Upper lobe of left lung (tissue), 6 donors: ENCODE results near the gene KIAA0232. TPM values are rescaled to one million over a fixed set of nuclear protein-coding genes. Genes with fewer than 3 reads are reported as not detected.

Source experiments
- ATAC-seq, 2 donors: fragments of 200-7000 bp; cut with Tn5 transposase; one replicate each; pipeline ENCODE4 v1.9.1; 2022; ENCODE audit warnings: mild to moderate bottlenecking in 2 of 2, moderate library complexity in 2 of 2; ENCODE audit not compliant: low FRiP score in 2 of 2
- DNase-seq, 2 donors: peaks; one replicate each; pipeline ENCODE4 v3.0.0-alpha.2; 2019 to 2020
- H3K27ac ChIP-seq, 4 donors: fragments of 200-600 bp; sonication (generic); one replicate each; pipeline ENCODE4 v1.5.1; 2016 to 2019
- H3K27me3 ChIP-seq, 4 donors: fragments of 200-600 bp; sonication (generic); one replicate each; pipeline ENCODE4 v1.5.1; 2017 to 2019
- H3K36me3 ChIP-seq, 4 donors: fragments of 200-600 bp; sonication (generic); one replicate each; pipeline ENCODE4 v1.5.1; 2016 to 2019
- H3K4me1 ChIP-seq, 4 donors: fragments of 200-600 bp; sonication (generic); one replicate each; pipeline ENCODE4 v1.5.1; 2018 to 2019
- H3K4me3 ChIP-seq, 4 donors: fragments of 200-600 bp; sonication (generic); one replicate each; pipeline ENCODE4 v1.5.1; 2017 to 2019; ENCODE audit warnings: mild to moderate bottlenecking in 2 of 4, moderate library complexity in 1 of 4
- H3K9me3 ChIP-seq, 4 donors: fragments of 200-600 bp; sonication (generic); one replicate each; pipeline ENCODE4 v1.5.1; 2018 to 2019
- EP300 ChIP-seq, 4 donors: sonication (generic); formaldehyde crosslinking; IDR thresholded peaks; one replicate each; pipeline ENCODE4 v1.5.1; 2017; ENCODE audit warnings: antibody characterized with exemption in 4 of 4, control low read depth in 2 of 4
- POLR2A ChIP-seq, 4 donors: fragments of 450-650 bp; IDR thresholded peaks; one replicate each; pipeline ENCODE4 v1.5.1; 2016 to 2017; ENCODE audit warnings: antibody characterized with exemption in 4 of 4, mild to moderate bottlenecking in 2 of 4
- POLR2AphosphoS5 ChIP-seq, 2 donors: sonication (generic); formaldehyde crosslinking; IDR thresholded peaks; one replicate each; pipeline ENCODE4 v1.5.1; 2017; ENCODE audit warnings: antibody characterized with exemption in 2 of 2
- WGBS, 2 donors: methylation state at CpG; one replicate each; pipeline ENCODE4 v1.1.5; 2017 to 2018; 5-methylcytosine and 5-hydroxymethylcytosine counted together
- total RNA-seq, 6 donors: library from RNA; depleted of rRNA in 4 of 6; stranded (reverse); fragments of >200 nt in 4 of 6; gene quantifications; one replicate each; pipeline versions ENCODE4 v1.1.0 to v1.2.1, GENCODE V29; 2016 to 2021
- TF ChIP-seq, protein P1 (sequence below), 6 experiments: fragments of 450-650 bp in 4 of 6; fragments of 200-600 bp in 2 of 6; sonication (generic) in 2 of 6; IDR thresholded peaks; one replicate each; pipeline ENCODE4 v1.5.1; 2016 to 2019; ENCODE audit warnings: antibody characterized with exemption in 6 of 6
- donor health status: DM: no; HTN: no; CAD: no; lungs with moderate emphysema.
- donor health status: DM: no; HTN: yes; CAD: no; lungs with severe emphysema.

Gene KIAA0232
- total RNA-seq, 6 donors from 2014 or later, result 22.6 to 45.0 (median 24.4) TPM

DNA sequence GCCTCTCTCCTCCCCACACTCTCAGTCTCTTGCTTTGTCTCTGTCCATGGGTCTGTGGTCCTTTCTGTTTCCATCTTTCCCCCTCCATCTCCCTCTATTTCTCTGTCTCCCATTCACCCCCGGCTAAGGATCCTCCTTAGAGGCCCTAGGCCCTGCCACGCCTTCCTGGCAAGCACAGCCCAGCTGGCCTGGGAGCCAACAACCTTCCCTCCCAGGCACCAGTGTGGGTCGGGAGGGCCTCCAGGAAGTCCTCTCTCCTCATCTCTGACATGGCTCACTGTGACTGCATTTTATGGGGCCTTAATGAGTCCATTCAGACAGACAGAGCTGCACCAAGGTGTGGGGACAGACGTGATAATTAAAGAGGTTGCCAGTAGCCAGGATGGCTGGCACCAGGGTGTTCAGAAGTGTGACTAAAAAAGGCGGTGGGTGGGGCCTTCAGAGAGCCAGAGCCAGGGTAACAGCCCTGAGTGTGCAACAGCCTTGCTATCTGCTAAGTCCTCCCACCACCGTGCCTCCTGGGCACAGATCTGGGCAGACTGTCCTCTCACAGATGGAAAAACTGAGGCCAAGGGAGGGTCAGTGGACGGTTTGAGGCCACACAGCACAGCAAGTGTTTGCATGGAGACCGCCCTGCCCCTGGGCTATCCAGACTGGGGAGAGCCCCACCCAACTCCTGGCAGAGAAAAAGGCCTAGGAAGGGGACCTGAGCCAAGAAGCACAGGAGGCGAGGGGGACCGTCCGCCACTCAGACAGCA is 35.1 kb upstream of the KIAA0232 start:
- Histone ChIP-seq H3K4me1 (peaks cover 20 to 40% (median 32%) of the 10 kb centered on the region in 4 donors), H3K27ac (peak overlapping the region; percentile 56 to 69 (median 63)), H3K4me3 (no peak overlapping the region), H3K36me3 (no peaks in the 10 kb centered on the region), H3K9me3 (no peaks in the 10 kb centered on the region), H3K27me3 (no peaks in the 10 kb centered on the region)
- DNase-seq, result peak in 1 of 2 donors; percentile 69
- TF ChIP-seq EP300 (IDR thresholded peaks at IDR 0.05) (no peak), POLR2AphosphoS5 (IDR thresholded peaks at IDR 0.05) (peak in 1 of 2 donors; percentile 7)
- WGBS, 2 donors, result 46 to 69% methylated on average over 8 to 11 of the region's 11 CpGs
- ATAC-seq, result peak; percentile 50 to 67

GRCh38 chr4:6748286-6748685 is 34.2 kb upstream of the KIAA0232 start:
- Histone ChIP-seq H3K4me3 (no peak overlapping the region), H3K27me3 (no peaks in the 10 kb centered on the region), H3K36me3 (no peaks in the 10 kb centered on the region), H3K9me3 (no peaks in the 10 kb centered on the region), H3K27ac (peak overlapping the region; percentile 56 to 69 (median 63)), H3K4me1 (peaks cover 20 to 40% (median 32%) of the 10 kb centered on the region in 4 donors)
- ATAC-seq (no peak), DNase-seq (peak in 1 of 2 donors; percentile 65)
- WGBS, 2 donors, result 83 to 89% methylated on average over 7 to 9 of the region's 9 CpGs
- TF ChIP-seq POLR2A (IDR thresholded peaks at IDR 0.05), result no peak
- TF ChIP-seq, protein P1, sequence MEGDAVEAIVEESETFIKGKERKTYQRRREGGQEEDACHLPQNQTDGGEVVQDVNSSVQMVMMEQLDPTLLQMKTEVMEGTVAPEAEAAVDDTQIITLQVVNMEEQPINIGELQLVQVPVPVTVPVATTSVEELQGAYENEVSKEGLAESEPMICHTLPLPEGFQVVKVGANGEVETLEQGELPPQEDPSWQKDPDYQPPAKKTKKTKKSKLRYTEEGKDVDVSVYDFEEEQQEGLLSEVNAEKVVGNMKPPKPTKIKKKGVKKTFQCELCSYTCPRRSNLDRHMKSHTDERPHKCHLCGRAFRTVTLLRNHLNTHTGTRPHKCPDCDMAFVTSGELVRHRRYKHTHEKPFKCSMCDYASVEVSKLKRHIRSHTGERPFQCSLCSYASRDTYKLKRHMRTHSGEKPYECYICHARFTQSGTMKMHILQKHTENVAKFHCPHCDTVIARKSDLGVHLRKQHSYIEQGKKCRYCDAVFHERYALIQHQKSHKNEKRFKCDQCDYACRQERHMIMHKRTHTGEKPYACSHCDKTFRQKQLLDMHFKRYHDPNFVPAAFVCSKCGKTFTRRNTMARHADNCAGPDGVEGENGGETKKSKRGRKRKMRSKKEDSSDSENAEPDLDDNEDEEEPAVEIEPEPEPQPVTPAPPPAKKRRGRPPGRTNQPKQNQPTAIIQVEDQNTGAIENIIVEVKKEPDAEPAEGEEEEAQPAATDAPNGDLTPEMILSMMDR (IDR thresholded peaks at IDR 0.05), result no peak
- no peak for TF ChIP-seq POLR2AphosphoS5 (IDR thresholded peaks at IDR 0.05)
- no peak for TF ChIP-seq EP300 (IDR thresholded peaks at IDR 0.05)

DNA sequence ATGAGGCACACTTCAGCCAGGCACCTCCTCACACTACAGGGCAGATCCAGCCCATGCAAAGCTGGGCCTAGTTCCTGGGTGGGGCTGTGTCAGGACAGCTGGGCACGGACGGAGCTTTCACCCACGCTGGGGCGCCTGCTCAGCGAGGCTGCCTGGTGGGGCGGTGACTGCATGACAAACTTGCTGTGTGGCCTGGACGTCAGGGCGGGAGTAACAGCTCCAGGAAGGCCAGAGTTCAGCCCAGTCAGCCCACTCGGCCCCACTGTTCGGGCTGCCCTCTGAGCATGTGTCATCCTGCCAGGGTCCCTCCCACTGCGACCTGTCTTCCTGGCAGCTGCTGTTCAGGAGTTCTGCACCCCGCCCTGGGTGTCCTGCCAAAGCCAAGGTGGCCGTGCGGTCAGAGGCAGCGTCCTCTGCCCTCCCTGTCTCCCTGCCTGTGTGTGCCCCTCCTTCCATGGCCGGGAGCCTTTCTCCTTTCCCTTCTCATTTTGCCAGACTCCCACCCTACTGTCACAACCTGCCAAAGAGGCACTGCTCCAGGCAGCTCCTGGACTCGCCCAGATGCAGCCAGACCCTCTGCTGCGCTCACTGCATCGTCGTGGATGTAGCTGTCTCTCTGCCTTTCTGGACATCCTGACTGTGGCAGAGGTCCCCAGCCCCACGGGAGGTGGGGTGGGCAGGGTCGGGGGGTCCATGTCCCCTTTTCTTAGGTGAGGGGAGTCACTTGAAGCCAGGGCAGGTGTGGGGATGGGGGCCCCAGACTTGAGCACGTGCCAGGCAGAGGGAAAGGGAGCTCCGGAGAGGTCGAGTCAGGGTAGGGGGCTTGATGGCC is 33.0 kb upstream of the KIAA0232 start:
- H3K4me3 ChIP-seq, result no peak overlapping the region
- ATAC-seq, result peak; percentile 31 to 86
- H3K36me3 ChIP-seq, result no peaks in the 10 kb centered on the region
- no peaks in the 10 kb centered on the region for H3K9me3 ChIP-seq
- WGBS, 2 donors, result 64 to 76% methylated on average over 10 to 16 of the region's 25 CpGs
- H3K27ac ChIP-seq, result peak overlapping the region in 2 of 4 donors; percentile 23 to 31
- peak; percentile 80 to 88 for DNase-seq
- H3K27me3 ChIP-seq, result no peaks in the 10 kb centered on the region
- TF ChIP-seq POLR2AphosphoS5 (IDR thresholded peaks at IDR 0.05) (peak in 1 of 2 donors; percentile 34), POLR2A (IDR thresholded peaks at IDR 0.05) (peak in 1 of 4 donors; percentile 25), EP300 (IDR thresholded peaks at IDR 0.05) (no peak)
- TF ChIP-seq, protein P1 (IDR thresholded peaks at IDR 0.05), result peak in 1 of 6 experiments; percentile 3
- peaks cover 20 to 40% (median 32%) of the 10 kb centered on the region in 4 donors for H3K4me1 ChIP-seq

DNA sequence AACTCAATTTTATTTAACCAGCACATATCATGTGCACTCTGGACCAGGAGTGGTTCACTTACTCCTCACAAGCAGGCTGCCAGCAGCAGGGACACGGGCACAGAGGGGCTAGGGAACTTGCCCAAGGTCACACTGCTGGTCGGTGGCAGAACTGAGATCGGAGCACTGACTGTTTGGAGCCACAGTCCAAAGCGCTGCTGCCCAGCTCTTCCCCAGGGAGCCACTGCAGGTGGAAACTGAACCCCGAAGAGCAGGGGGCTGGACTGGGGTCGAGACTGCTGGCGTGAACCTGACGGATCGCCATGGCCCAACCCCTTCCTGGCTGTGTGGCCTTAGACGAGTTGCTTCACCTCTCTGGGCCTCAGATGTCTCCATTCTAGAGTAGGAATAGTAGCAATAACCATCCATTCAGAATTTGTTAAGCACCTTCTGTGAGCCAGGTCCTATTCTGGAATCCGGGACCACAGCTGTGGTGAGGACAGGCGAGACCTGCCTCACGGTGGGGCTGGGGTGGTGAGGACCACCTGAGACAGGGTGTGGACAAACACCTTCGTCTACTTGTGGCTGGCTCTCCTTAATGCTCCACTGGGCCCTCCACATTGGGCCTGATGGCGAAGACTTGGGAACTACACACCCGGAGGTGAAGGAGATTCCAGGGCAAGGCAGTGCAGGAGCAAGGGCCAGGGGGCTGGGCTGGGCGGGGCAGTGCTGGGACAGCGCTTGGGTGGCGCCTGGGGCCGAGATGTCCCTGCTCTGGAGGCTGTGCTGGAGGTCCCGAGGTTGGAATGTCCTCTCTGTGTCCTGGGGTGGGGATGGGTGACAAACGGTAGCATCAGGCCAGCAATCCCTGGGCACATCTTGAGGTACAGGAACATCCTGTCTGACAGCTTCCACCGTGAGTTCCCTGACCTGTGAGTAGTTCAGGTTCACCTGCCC is 32.0 kb upstream of the KIAA0232 start:
- DNase-seq, result peak in 1 of 2 donors; percentile 52
- H3K36me3 ChIP-seq, result no peaks in the 10 kb centered on the region
- no peaks in the 10 kb centered on the region for H3K9me3 ChIP-seq
- H3K4me3 ChIP-seq, result no peak overlapping the region
- 83 to 89% methylated on average over 12 to 23 of the region's 23 CpGs for WGBS, 2 donors
- H3K27ac ChIP-seq, result no peak overlapping the region
- H3K27me3 ChIP-seq, result no peaks in the 10 kb centered on the region
- ATAC-seq, result no peak
- TF ChIP-seq EP300 (IDR thresholded peaks at IDR 0.05) (no peak), POLR2A (IDR thresholded peaks at IDR 0.05) (no peak), POLR2AphosphoS5 (IDR thresholded peaks at IDR 0.05) (no peak)
- TF ChIP-seq, protein P1 (IDR thresholded peaks at IDR 0.05), result no peak
- peaks cover 20 to 40% (median 32%) of the 10 kb centered on the region in 4 donors for H3K4me1 ChIP-seq
